ENCODE measurements around the gene TOB1.

The TOB1 gene

DNA sequence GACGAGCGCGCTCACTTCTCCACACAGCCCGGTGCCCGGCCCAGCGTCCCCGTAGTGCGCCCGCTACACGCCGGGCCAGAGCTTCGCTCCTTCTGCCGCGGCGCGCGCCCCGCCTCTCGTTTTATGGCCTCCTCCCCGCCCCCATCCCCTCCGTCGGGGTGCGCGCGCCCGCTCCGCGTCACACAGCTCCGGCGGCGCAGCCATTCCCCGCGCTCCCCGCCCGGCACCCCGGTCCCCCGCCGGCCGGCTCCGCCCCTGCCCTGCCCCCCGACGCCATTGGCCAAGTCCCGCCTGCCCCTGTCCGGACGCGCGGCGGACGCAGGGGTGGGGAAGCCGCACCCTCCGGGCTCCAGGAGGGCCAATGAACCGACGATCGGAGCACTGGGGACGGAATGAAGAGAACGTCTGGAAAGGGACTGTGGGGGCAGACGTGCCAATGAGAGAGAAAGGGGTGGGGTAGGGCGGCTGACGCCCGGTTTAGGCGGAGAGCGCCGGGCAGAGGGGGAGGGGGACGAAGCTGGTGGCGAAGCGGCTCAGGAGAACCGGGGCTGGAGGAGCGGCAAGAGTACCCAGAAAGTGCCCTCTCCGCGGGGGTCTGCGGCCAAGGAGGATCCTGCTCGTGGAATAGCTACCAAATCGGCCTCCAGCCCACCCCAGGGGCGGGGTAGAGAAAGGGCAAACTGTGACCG, at the start of gene TOB1 (continued):
- TF ChIP-seq, protein P1, sequence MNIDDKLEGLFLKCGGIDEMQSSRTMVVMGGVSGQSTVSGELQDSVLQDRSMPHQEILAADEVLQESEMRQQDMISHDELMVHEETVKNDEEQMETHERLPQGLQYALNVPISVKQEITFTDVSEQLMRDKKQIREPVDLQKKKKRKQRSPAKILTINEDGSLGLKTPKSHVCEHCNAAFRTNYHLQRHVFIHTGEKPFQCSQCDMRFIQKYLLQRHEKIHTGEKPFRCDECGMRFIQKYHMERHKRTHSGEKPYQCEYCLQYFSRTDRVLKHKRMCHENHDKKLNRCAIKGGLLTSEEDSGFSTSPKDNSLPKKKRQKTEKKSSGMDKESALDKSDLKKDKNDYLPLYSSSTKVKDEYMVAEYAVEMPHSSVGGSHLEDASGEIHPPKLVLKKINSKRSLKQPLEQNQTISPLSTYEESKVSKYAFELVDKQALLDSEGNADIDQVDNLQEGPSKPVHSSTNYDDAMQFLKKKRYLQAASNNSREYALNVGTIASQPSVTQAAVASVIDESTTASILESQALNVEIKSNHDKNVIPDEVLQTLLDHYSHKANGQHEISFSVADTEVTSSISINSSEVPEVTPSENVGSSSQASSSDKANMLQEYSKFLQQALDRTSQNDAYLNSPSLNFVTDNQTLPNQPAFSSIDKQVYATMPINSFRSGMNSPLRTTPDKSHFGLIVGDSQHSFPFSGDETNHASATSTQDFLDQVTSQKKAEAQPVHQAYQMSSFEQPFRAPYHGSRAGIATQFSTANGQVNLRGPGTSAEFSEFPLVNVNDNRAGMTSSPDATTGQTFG (tag by site-specific recombination; IDR thresholded peaks at IDR 0.05; ENCODE audit: borderline replicate concordance) = no peak
- TF ChIP-seq ZNF626 (tag by site-specific recombination; IDR thresholded peaks at IDR 0.05) (no peak), GLIS1 (tag by site-specific recombination; IDR thresholded peaks at IDR 0.05) (peak; percentile 74), MEIS1 (CRISPR knock-in tag; IDR thresholded peaks at IDR 0.05; ENCODE audit: borderline replicate concordance) (no peak), ZNF37A (tag by site-specific recombination; IDR thresholded peaks at IDR 0.05) (no peak), ZBTB1 (tag by site-specific recombination; IDR thresholded peaks at IDR 0.05) (peak; percentile 35; the same call in 1 of the 2 replicates), HOXC10 (CRISPR knock-in tag; IDR thresholded peaks at IDR 0.05) (0 out of 2 replicates have a peak, but pooled peaks have one; percentile 41), ZNF660 (tag by site-specific recombination; IDR thresholded peaks at IDR 0.05) (peak; percentile 92), ZNF600 (tag by site-specific recombination; IDR thresholded peaks at IDR 0.05) (no peak; the same call in none of the 2 replicates), ZNF132 (tag by site-specific recombination; IDR thresholded peaks at IDR 0.05; ENCODE audit: borderline replicate concordance) (no peak), ZNF433 (tag by site-specific recombination; IDR thresholded peaks at IDR 0.05; ENCODE audit: low read depth) (no peak), SETDB1 (IDR thresholded peaks at IDR 0.05; ENCODE audit: insufficient read length, low read length) (no peak), ZNF302 (tag by site-specific recombination; IDR thresholded peaks at IDR 0.05; ENCODE audit: low read depth) (no peak), ZNF664 (tag by site-specific recombination; IDR thresholded peaks at IDR 0.05) (no peak), ZNF426 (tag by site-specific recombination; IDR thresholded peaks at IDR 0.05) (no peak), ZEB2 (tag by site-specific recombination; IDR thresholded peaks at IDR 0.05) (peak; percentile 97), ZNF266 (tag by site-specific recombination; IDR thresholded peaks at IDR 0.05; ENCODE audit: low read depth) (no peak)
- TF ChIP-seq, protein P2, sequence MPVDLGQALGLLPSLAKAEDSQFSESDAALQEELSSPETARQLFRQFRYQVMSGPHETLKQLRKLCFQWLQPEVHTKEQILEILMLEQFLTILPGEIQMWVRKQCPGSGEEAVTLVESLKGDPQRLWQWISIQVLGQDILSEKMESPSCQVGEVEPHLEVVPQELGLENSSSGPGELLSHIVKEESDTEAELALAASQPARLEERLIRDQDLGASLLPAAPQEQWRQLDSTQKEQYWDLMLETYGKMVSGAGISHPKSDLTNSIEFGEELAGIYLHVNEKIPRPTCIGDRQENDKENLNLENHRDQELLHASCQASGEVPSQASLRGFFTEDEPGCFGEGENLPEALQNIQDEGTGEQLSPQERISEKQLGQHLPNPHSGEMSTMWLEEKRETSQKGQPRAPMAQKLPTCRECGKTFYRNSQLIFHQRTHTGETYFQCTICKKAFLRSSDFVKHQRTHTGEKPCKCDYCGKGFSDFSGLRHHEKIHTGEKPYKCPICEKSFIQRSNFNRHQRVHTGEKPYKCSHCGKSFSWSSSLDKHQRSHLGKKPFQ (tag by site-specific recombination; IDR thresholded peaks at IDR 0.05) = no peak
- TF ChIP-seq, protein P3, sequence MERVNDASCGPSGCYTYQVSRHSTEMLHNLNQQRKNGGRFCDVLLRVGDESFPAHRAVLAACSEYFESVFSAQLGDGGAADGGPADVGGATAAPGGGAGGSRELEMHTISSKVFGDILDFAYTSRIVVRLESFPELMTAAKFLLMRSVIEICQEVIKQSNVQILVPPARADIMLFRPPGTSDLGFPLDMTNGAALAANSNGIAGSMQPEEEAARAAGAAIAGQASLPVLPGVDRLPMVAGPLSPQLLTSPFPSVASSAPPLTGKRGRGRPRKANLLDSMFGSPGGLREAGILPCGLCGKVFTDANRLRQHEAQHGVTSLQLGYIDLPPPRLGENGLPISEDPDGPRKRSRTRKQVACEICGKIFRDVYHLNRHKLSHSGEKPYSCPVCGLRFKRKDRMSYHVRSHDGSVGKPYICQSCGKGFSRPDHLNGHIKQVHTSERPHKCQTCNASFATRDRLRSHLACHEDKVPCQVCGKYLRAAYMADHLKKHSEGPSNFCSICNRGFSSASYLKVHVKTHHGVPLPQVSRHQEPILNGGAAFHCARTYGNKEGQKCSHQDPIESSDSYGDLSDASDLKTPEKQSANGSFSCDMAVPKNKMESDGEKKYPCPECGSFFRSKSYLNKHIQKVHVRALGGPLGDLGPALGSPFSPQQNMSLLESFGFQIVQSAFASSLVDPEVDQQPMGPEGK (tag by site-specific recombination; IDR thresholded peaks at IDR 0.05) = peak; percentile 96
- TF ChIP-seq, protein P4, sequence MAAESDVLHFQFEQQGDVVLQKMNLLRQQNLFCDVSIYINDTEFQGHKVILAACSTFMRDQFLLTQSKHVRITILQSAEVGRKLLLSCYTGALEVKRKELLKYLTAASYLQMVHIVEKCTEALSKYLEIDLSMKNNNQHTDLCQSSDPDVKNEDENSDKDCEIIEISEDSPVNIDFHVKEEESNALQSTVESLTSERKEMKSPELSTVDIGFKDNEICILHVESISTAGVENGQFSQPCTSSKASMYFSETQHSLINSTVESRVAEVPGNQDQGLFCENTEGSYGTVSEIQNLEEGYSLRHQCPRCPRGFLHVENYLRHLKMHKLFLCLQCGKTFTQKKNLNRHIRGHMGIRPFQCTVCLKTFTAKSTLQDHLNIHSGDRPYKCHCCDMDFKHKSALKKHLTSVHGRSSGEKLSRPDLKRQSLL (tag by site-specific recombination; IDR thresholded peaks at IDR 0.05) = 0 out of 2 replicates have a peak, but pooled peaks have one; percentile 31
- TF ChIP-seq, protein P5, sequence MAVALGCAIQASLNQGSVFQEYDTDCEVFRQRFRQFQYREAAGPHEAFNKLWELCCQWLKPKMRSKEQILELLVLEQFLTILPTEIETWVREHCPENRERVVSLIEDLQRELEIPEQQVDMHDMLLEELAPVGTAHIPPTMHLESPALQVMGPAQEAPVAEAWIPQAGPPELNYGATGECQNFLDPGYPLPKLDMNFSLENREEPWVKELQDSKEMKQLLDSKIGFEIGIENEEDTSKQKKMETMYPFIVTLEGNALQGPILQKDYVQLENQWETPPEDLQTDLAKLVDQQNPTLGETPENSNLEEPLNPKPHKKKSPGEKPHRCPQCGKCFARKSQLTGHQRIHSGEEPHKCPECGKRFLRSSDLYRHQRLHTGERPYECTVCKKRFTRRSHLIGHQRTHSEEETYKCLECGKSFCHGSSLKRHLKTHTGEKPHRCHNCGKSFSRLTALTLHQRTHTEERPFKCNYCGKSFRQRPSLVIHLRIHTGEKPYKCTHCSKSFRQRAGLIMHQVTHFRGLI (tag by site-specific recombination; IDR thresholded peaks at IDR 0.05) = peak; percentile 53; the same call in 1 of the 2 replicates
- TF ChIP-seq, protein P6, sequence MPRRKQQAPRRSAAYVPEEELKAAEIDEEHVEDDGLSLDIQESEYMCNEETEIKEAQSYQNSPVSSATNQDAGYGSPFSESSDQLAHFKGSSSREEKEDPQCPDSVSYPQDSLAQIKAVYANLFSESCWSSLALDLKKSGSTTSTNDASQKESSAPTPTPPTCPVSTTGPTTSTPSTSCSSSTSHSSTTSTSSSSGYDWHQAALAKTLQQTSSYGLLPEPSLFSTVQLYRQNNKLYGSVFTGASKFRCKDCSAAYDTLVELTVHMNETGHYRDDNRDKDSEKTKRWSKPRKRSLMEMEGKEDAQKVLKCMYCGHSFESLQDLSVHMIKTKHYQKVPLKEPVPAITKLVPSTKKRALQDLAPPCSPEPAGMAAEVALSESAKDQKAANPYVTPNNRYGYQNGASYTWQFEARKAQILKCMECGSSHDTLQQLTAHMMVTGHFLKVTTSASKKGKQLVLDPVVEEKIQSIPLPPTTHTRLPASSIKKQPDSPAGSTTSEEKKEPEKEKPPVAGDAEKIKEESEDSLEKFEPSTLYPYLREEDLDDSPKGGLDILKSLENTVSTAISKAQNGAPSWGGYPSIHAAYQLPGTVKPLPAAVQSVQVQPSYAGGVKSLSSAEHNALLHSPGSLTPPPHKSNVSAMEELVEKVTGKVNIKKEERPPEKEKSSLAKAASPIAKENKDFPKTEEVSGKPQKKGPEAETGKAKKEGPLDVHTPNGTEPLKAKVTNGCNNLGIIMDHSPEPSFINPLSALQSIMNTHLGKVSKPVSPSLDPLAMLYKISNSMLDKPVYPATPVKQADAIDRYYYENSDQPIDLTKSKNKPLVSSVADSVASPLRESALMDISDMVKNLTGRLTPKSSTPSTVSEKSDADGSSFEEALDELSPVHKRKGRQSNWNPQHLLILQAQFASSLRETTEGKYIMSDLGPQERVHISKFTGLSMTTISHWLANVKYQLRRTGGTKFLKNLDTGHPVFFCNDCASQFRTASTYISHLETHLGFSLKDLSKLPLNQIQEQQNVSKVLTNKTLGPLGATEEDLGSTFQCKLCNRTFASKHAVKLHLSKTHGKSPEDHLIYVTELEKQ (tag by site-specific recombination; IDR thresholded peaks at IDR 0.05; ENCODE audit: borderline replicate concordance) = peak; percentile 72; the same call in 1 of the 2 replicates

All from HEK293 (cell line).